Activated T-helper 17 cell treated with anti-CD3 and anti-CD28 coated beads, Interleukin-2, amount 50 U/mL, for 72 hours (primary cell): ENCODE results near the gene TOGARAM1. TPM values are rescaled to one million over a fixed set of nuclear protein-coding genes. Genes with fewer than 3 reads are reported as not detected.

Experiments used
- ATAC-seq: fragments of 150-1000 bp; cut with Tn5 transposase; replicated peaks from 2 replicates; pipeline ENCODE4 v1.10.0; 2021; ENCODE audit warnings: mild to moderate bottlenecking, moderate library complexity
- H3K27ac Mint-ChIP-seq: one replicate; pipeline ENCODE4 v1.8.0; 2022; ENCODE audit warnings: mixed read lengths
- H3K27me3 Mint-ChIP-seq: one replicate; pipeline ENCODE4 v1.8.0; 2022; ENCODE audit warnings: mixed read lengths
- H3K36me3 Mint-ChIP-seq: one replicate; pipeline ENCODE4 v1.8.0; 2022; ENCODE audit warnings: low read depth, mild to moderate bottlenecking, mixed read lengths
- H3K4me1 Mint-ChIP-seq: one replicate; pipeline ENCODE4 v1.8.0; 2022; ENCODE audit warnings: mixed read lengths
- H3K4me3 Mint-ChIP-seq: one replicate; pipeline ENCODE4 v1.8.0; 2022; ENCODE audit warnings: mild to moderate bottlenecking, mixed read lengths
- H3K9me3 Mint-ChIP-seq: one replicate; pipeline ENCODE4 v1.8.0; 2022; ENCODE audit warnings: mixed read lengths
- total RNA-seq, 2 donors: library from RNA; stranded (reverse); gene quantifications; one replicate each; pipeline ENCODE4 v1.2.3, GENCODE V29; 2022

The TOGARAM1 gene
- total RNA-seq, 2 donors from 2014 or later, result 5.0 to 8.3 TPM

GRCh38 chr14:45114327-45114726 lies 152.3 kb downstream of the TOGARAM1 start:
- peak overlapping the region; percentile 57 for H3K4me3 Mint-ChIP-seq

GRCh38 chr14:45118594-45118993 lies 156.6 kb downstream of the TOGARAM1 start:
- H3K27ac Mint-ChIP-seq, result no peak overlapping the region
- H3K36me3 Mint-ChIP-seq, result peaks cover 99% of the 10 kb centered on the region
- peaks cover 3% of the 10 kb centered on the region for H3K4me1 Mint-ChIP-seq

More at GRCh38 chr14:45114327-45114726, 152.3 kb downstream of the TOGARAM1 start:
- no peaks in the 10 kb centered on the region for H3K27me3 Mint-ChIP-seq
- ATAC-seq, result peak; percentile 90
- peak overlapping the region; percentile 72 for H3K27ac Mint-ChIP-seq
- H3K36me3 Mint-ChIP-seq, result peaks cover 99% of the 10 kb centered on the region
- no peaks in the 10 kb centered on the region for H3K9me3 Mint-ChIP-seq
- H3K4me1 Mint-ChIP-seq, result peaks cover 8% of the 10 kb centered on the region

GRCh38 chr14:45120096-45120495 lies 158.1 kb downstream of the TOGARAM1 start:
- Mint-ChIP-seq H3K4me1 (no peaks in the 10 kb centered on the region), H3K4me3 (no peak overlapping the region), H3K9me3 (no peaks in the 10 kb centered on the region), H3K36me3 (peaks cover 97% of the 10 kb centered on the region), H3K27ac (no peak overlapping the region), H3K27me3 (no peaks in the 10 kb centered on the region)
- no peak for ATAC-seq

More at GRCh38 chr14:45118594-45118993, 156.6 kb downstream of the TOGARAM1 start:
- Mint-ChIP-seq H3K9me3 (no peaks in the 10 kb centered on the region), H3K4me3 (no peak overlapping the region), H3K27me3 (no peaks in the 10 kb centered on the region)
- ATAC-seq, result no peak

DNA sequence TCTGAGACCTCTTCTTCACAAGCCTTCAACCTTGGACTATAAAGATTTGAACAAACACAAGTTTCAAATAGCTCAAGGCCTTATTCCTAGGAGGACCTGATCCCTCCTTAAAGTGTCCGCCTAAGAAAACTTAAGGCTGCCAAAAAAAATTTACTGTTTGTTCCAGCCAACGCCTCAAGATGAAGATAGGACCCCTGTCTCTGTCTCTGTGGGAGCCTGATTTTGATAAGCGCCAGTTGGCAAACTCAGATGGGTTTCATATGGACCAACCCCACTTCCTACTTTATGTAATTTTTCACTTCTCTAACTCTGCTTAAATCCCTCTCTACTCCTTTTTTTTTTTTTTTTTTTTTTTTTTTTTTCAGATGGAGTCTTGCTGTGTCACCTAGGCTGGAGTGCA lies 161.3 kb downstream of the TOGARAM1 start:
- no peaks in the 10 kb centered on the region for H3K27me3 Mint-ChIP-seq
- H3K4me1 Mint-ChIP-seq, result peaks cover 9% of the 10 kb centered on the region
- no peak overlapping the region for H3K4me3 Mint-ChIP-seq
- ATAC-seq, result no peak
- no peak overlapping the region for H3K27ac Mint-ChIP-seq
- peaks cover 92% of the 10 kb centered on the region for H3K36me3 Mint-ChIP-seq
- H3K9me3 Mint-ChIP-seq, result no peaks in the 10 kb centered on the region

Other genes starting within 250 kb of the TOGARAM1 start
- 10 to 100 TPM; 13.0 to 25.7 TPM for gene KLHL28, start 243 bp upstream of the TOGARAM1 start, total RNA-seq
- 10 to 100 TPM; 49.6 to 78.1 TPM for gene PRPF39, start 121.9 kb downstream of the TOGARAM1 start, total RNA-seq
- gene FKBP3, start 172.3 kb downstream of the TOGARAM1 start, total RNA-seq, result 10 to 100 TPM; 52.5 to 80.5 TPM
- gene FANCM, start 173.7 kb downstream of the TOGARAM1 start, total RNA-seq, result 10 to 100 TPM; 14.8 to 16.9 TPM